PC-3 (cell line): ENCODE data around the gene MED13L.

ENCODE experiments used
- EZH2 ChIP-seq: fragments of 300-600 bp; sonication (generic); IDR thresholded peaks from one replicate; pipeline ENCODE4 v1.6.1; 2017; ENCODE audit warnings: antibody characterized with exemption, mild to moderate bottlenecking, low read length; ENCODE audit not compliant: unreplicated experiment
- EZH2phosphoT487 ChIP-seq: fragments of 300-600 bp; sonication (generic); IDR thresholded peaks from 2 replicates; pipeline ENCODE4 v1.6.1; 2018; ENCODE audit warnings: mild to moderate bottlenecking, antibody characterized with exemption, low read length, borderline replicate concordance
- TF ChIP-seq, protein P1 (sequence below): fragments of 300-600 bp; sonication (generic); conservative IDR thresholded peaks from 2 replicates; pipeline ENCODE4 v1.5.1; 2017; ENCODE audit warnings: antibody characterized with exemption, low read depth, mild to moderate bottlenecking, low read length

DNA sequence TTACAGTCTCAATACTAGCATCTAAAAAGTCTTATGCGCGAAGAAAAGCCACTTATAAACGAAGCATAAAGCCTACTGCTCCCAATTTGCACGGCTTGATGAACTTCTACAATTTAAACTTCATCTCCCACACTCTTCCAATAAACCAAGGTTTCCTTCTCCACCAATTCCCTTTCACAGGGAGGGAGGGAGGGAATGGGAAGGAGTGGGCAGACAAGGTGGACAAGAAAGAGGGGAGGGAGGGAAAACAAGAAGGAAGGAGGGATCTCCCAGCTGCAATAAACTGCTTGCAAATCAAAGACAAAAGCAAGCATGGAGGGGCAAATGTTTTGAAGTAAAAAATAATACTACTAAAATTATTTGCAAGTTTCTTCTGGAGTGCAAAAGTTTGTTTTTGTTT is 64.5 kb downstream of the MED13L start:
- TF ChIP-seq, protein P1, sequence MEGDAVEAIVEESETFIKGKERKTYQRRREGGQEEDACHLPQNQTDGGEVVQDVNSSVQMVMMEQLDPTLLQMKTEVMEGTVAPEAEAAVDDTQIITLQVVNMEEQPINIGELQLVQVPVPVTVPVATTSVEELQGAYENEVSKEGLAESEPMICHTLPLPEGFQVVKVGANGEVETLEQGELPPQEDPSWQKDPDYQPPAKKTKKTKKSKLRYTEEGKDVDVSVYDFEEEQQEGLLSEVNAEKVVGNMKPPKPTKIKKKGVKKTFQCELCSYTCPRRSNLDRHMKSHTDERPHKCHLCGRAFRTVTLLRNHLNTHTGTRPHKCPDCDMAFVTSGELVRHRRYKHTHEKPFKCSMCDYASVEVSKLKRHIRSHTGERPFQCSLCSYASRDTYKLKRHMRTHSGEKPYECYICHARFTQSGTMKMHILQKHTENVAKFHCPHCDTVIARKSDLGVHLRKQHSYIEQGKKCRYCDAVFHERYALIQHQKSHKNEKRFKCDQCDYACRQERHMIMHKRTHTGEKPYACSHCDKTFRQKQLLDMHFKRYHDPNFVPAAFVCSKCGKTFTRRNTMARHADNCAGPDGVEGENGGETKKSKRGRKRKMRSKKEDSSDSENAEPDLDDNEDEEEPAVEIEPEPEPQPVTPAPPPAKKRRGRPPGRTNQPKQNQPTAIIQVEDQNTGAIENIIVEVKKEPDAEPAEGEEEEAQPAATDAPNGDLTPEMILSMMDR: no peak
- no peak for TF ChIP-seq EZH2
- TF ChIP-seq EZH2phosphoT487: no peak
